Esophagus (tissue), 2 donors: ENCODE measurements around the gene NOS1AP. TPM values are rescaled to one million over a fixed set of nuclear protein-coding genes. Genes with fewer than 3 reads are reported as not detected.
A peak's percentile ranks its signal among the peaks of the same experiment; 100 is the strongest.

Source experiments
- H3K27ac ChIP-seq, 2 donors: one replicate each; pipeline ENCODE4 v1.5.1; 2013; ENCODE audit warnings: low read depth in 2 of 2, mild to moderate bottlenecking in 2 of 2, inconsistent platforms in 1 of 2, low read length in 1 of 2, moderate library complexity in 1 of 2
- H3K27me3 ChIP-seq, 2 donors: one replicate each; pipeline ENCODE4 v1.6.1; 2013; ENCODE audit warnings: low read length in 2 of 2, control low read depth in 1 of 2, mild to moderate bottlenecking in 1 of 2; ENCODE audit not compliant: insufficient read depth in 2 of 2, control insufficient read depth in 1 of 2
- H3K36me3 ChIP-seq, 2 donors: one replicate each; pipeline ENCODE4 v1.6.1; 2013; ENCODE audit warnings: low read length in 1 of 2; ENCODE audit not compliant: control insufficient read depth in 2 of 2, insufficient read depth in 2 of 2
- H3K4me1 ChIP-seq, 2 donors: one replicate each; pipeline ENCODE4 v1.6.1; 2013; ENCODE audit warnings: low read length in 1 of 2; ENCODE audit not compliant: control insufficient read depth in 2 of 2, insufficient read depth in 2 of 2
- H3K4me3 ChIP-seq, 2 donors: one replicate each; pipeline ENCODE4 v1.5.1; 2013; ENCODE audit warnings: low read length in 2 of 2, mild to moderate bottlenecking in 2 of 2, low read depth in 1 of 2, moderate library complexity in 1 of 2
- H3K9me3 ChIP-seq, 2 donors: one replicate each; pipeline ENCODE4 v1.6.1; 2013; ENCODE audit warnings: mild to moderate bottlenecking in 2 of 2, low read depth in 1 of 2, low read length in 1 of 2, moderate library complexity in 1 of 2; ENCODE audit not compliant: control insufficient read depth in 2 of 2, insufficient read depth in 1 of 2
- WGBS, 2 donors: extraction: QIAGEN DNeasy Blood & Tissue Kit; methylation state at CpG; one replicate each; pipeline ENCODE4 v1.1.7; 2013; 5-methylcytosine and 5-hydroxymethylcytosine counted together
- polyA plus RNA-seq, 2 donors: library from polyadenylated mRNA; stranded (reverse); fragments of 200-250 nt; gene quantifications; one replicate each; pipeline ENCODE4 v1.2.3, GENCODE V29; 2013
- donor health status: healthy with polysubstance abuse.
- donor health status: Bipolar disorder and iron deficiency.

Gene NOS1AP
- polyA plus RNA-seq, 2 donors = 0.53 to 0.98 TPM

DNA sequence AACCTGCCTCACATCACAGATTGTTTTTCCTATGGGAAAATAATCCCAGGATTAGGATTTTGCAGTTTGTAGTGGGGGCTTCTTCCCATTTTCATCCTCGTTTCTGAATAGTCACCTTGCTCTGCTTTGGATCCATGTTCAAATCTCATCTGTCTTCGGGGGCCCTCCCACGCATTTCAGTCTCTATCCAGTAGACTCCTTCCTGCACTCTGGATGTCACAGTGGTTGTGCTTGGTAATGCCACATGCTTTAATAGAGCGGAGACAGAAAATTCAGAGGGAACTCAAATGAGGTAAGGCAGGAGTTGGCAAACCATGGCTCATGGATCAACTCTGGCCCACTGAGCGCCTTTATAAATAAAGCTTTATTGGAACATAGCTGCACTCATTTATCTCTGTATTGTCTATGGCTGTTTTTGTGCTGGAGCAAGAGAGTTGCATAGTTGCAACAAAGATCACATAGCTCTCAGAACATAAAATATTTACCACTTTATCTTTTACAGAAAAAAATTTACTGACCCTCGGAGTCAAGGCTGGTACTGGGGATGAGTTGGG lies 206.2 kb downstream of the NOS1AP start:
- 91 to 96% methylated on average over 6 of the region's 6 CpGs for WGBS, 2 donors
- H3K4me3 ChIP-seq = no peak overlapping the region
- H3K36me3 ChIP-seq = no peaks in the 10 kb centered on the region
- H3K27ac ChIP-seq = no peak overlapping the region
- no peaks in the 10 kb centered on the region for H3K27me3 ChIP-seq
- H3K4me1 ChIP-seq = no peaks in the 10 kb centered on the region
- no peaks in the 10 kb centered on the region for H3K9me3 ChIP-seq

DNA sequence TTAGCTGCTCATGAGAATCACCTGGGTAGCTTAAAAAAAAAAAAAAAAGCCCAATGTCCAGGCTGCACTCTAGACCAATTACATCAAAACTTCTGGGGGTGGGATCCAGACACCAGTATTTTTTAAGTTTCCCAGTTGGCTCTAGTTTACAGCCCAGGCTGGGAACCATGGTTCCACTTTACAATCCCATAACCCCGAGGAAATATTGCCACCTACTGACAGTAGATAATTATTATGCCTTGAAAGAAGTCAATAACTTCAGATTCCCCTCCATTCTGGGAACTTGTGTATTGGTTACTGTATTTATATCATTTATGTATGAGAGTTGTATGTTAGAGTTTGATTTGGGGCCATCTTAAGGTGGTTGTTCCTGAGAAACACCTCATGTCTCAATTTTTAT lies 207.0 kb downstream of the NOS1AP start:
- no peaks in the 10 kb centered on the region for H3K36me3 ChIP-seq
- no peaks in the 10 kb centered on the region for H3K4me1 ChIP-seq
- H3K27me3 ChIP-seq = no peaks in the 10 kb centered on the region
- H3K9me3 ChIP-seq = no peaks in the 10 kb centered on the region
- WGBS, 2 donors = 13 to 25% methylated on average over 1 of the region's 1 CpG
- no peak overlapping the region for H3K27ac ChIP-seq
- H3K4me3 ChIP-seq = no peak overlapping the region

DNA sequence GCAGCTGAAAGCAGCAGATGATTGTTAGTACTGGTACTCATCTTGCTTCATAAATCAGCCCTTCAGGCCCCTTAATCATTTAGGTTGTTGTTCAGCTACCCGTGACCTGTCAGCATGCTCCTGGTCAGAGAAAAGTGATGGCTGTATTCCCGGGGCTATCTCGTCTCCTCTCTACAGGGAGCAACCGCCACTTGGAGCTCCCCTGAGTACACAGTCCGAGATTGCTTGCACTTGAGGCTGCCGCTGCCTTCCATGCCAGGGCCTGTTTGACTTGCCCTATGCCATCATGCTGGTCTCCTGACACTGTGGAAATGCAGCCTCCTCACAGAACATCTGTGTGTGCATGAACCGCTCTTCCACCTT lies 209.6 kb downstream of the NOS1AP start:
- WGBS, 2 donors = 70 to 71% methylated on average over 7 of the region's 7 CpGs
- Histone ChIP-seq H3K4me1 (peaks cover 0 to 4% of the 10 kb centered on the region in 2 donors), H3K9me3 (no peaks in the 10 kb centered on the region), H3K36me3 (no peaks in the 10 kb centered on the region), H3K27me3 (no peaks in the 10 kb centered on the region), H3K27ac (no peak overlapping the region), H3K4me3 (no peak overlapping the region)

DNA sequence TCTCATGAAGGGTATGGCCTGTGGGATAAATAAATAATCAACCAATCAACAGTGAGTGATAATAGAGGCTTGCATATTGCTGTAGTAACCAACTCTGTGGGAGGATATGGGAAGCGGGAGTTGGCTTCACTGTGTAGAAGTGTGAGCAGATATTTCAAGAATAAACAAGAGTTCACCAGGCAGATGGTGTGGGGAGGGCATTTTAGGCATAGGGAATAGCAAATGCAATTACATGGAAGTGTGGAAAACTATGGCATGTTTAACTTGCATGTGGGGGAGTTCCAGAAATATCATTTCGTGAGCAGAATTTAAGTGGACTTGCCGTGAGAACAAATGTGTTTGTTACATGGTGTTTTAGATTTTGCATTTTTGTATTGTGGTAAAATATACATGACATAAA lies 211.9 kb downstream of the NOS1AP start:
- Histone ChIP-seq H3K36me3 (no peaks in the 10 kb centered on the region), H3K4me3 (no peak overlapping the region), H3K9me3 (no peaks in the 10 kb centered on the region), H3K4me1 (peaks cover 4 to 6% of the 10 kb centered on the region in 2 donors), H3K27ac (no peak overlapping the region), H3K27me3 (no peaks in the 10 kb centered on the region)
- WGBS, 2 donors = 85% methylated on average over 3 of the region's 3 CpGs

DNA sequence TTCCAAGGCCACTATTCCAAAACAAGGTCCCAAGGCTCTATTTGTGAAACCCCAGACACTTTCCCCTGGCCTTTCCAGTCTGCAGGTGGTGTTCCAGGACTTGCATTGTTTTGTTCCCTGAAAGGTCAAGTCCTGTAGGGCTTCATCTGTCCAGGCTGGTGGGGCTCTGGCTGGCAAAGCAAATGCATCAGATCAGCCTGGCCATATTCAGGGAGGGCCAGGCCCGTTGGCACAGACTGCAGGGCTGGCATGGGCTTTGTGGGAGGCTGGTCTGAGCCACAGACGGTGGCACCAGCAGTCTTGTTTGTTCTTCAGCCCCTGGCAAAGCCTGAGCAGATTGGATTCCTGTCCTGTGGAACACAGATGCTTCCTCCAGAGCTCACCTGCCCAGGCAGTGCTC lies 214.2 kb downstream of the NOS1AP start:
- H3K27me3 ChIP-seq = no peaks in the 10 kb centered on the region
- H3K9me3 ChIP-seq = no peaks in the 10 kb centered on the region
- 43 to 44% methylated on average over 2 of the region's 2 CpGs for WGBS, 2 donors
- no peaks in the 10 kb centered on the region for H3K36me3 ChIP-seq
- H3K27ac ChIP-seq = no peak overlapping the region
- no peak overlapping the region for H3K4me3 ChIP-seq
- H3K4me1 ChIP-seq = peaks cover 4 to 6% of the 10 kb centered on the region in 2 donors

DNA sequence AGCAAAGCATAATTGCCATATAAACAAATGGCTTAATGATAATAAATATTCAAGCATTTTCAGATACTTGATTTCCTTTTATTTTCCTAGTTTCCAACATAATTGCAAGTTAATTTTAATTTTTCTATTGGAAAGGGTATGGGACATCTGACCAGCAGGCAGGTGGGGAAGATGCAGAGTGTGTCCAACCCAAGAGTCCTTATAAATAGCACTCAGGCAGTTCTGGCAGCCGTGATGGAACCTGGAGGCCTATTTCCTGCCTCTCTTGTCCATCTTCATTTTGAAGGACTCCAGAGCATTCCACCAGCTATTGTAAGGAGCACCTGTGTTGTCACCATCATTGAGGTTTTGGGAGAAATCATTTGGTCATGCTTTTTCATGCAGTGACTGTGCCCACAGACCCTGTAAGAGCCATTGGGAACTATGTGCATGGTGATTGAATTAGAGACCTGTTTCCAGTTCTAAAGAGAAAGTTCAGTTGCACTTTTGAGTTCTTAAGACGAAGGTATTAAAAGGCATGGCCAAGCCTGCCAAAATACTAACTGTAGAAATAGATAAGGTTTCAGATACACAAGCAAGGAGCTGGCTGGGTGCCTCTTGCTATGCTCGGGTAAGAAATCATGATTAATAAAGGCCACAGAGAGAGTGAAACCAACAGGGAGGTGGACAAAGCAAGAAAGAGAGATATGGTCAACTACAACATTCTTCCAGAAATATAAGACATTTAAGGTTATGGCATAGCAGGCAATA lies 214.9 kb downstream of the NOS1AP start:
- Histone ChIP-seq H3K36me3 (no peaks in the 10 kb centered on the region), H3K9me3 (no peaks in the 10 kb centered on the region), H3K27me3 (no peaks in the 10 kb centered on the region), H3K4me1 (peaks cover 4 to 6% of the 10 kb centered on the region in 2 donors), H3K27ac (peak overlapping the region; percentile 7 to 63), H3K4me3 (no peak overlapping the region)
- 46 to 58% methylated on average over 3 of the region's 3 CpGs for WGBS, 2 donors

DNA sequence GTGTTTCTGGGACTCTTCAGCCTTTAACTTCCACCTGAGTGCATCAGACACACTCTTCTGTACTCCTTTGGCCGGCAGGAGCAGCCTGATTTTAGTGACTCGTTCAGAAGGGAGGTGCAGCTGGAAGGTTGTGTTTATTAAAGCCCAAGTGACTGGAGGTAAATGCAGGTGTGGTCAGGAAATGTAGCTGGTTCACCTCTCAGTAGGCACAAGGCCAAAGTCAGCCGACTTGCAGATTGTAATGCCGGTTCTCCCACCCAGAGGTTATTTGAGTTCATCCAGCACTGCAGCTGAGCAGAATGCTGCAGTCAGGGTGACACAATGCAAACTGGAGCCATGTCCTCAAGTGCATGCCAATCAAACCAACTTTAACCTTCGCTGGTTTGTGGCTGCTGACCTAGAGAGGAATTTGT lies 215.7 kb downstream of the NOS1AP start:
- H3K36me3 ChIP-seq = no peaks in the 10 kb centered on the region
- H3K4me3 ChIP-seq = no peak overlapping the region
- peaks cover 4 to 6% of the 10 kb centered on the region in 2 donors for H3K4me1 ChIP-seq
- peak overlapping the region; percentile 28 to 63 for H3K27ac ChIP-seq
- WGBS, 2 donors = 27 to 34% methylated on average over 5 of the region's 5 CpGs
- H3K9me3 ChIP-seq = no peaks in the 10 kb centered on the region
- no peaks in the 10 kb centered on the region for H3K27me3 ChIP-seq

DNA sequence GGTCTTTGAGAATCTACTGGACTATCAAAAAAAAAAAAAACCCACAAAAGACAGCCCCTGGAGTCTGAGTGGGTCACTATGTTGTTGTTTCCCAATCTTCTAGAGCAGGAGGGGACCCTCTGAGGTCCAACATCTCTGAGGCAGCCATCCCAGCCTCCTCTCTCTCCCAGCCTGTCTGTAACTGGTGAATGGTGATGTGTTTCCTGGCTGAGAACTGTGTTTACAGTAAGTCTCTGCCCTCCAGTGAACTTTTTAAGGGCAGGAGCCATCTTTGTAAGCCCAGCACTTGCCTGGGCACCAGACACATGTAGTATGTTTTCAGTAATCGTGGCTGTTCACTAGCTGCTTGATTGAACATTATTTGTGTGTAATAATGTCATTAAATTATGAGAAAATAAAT lies 221.5 kb downstream of the NOS1AP start:
- Histone ChIP-seq H3K36me3 (no peaks in the 10 kb centered on the region), H3K9me3 (no peaks in the 10 kb centered on the region), H3K27ac (no peak overlapping the region), H3K27me3 (no peaks in the 10 kb centered on the region), H3K4me3 (no peak overlapping the region), H3K4me1 (peaks cover 0 to 2% of the 10 kb centered on the region in 2 donors)
- 78 to 84% methylated on average over 1 of the region's 1 CpG for WGBS, 2 donors

DNA sequence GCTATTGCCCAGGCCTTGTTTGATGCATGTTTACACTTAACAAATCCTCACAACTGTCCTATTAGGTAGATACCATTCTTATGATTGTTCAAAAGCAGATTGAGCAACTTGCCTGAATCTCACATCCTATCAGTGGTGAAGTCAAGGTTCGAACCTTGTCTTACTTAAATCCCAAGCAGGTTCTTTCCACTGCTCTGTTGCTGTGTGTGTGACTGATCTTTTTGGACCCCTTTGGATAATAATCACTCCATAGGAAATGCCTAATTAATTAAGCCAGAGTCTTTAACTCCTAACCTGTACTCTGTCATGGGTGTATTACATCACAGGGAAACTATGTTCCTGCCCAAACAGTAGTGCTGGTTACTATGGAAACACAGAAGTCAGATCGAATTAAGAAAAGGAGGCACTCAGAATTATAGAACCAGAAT lies 222.9 kb downstream of the NOS1AP start:
- no peaks in the 10 kb centered on the region for H3K36me3 ChIP-seq
- 52 to 66% methylated on average over 2 of the region's 2 CpGs for WGBS, 2 donors

More for the DNA sequence above, 222.9 kb downstream of the NOS1AP start:
- H3K9me3 ChIP-seq = no peaks in the 10 kb centered on the region
- H3K4me1 ChIP-seq = peaks cover 0 to 2% of the 10 kb centered on the region in 2 donors
- H3K27me3 ChIP-seq = no peaks in the 10 kb centered on the region
- H3K27ac ChIP-seq = no peak overlapping the region
- H3K4me3 ChIP-seq = no peak overlapping the region
